Progenitor cell of endocrine pancreas (in vitro differentiated cells): ENCODE results near the gene YBX1. TPM values are rescaled to one million over a fixed set of nuclear protein-coding genes. Genes with fewer than 3 reads are reported as not detected.

Experiments
- DNase-seq: peaks from one replicate; pipeline ENCODE4 v3.0.0; 2021; ENCODE audit warnings: low spot score; ENCODE audit not compliant: unreplicated experiment
- H3K27ac Mint-ChIP-seq: 2 replicates; pipeline ENCODE4 v1.8.0; 2021; ENCODE audit warnings: mild to moderate bottlenecking, moderate library complexity, mixed read lengths
- H3K27me3 Mint-ChIP-seq: 2 replicates; pipeline ENCODE4 v1.8.0; 2021; ENCODE audit warnings: mixed read lengths
- H3K36me3 Mint-ChIP-seq: 2 replicates; pipeline ENCODE4 v1.8.0; 2022; ENCODE audit warnings: mixed read lengths; ENCODE audit not compliant: insufficient read depth
- H3K4me1 Mint-ChIP-seq: 2 replicates; pipeline ENCODE4 v1.8.0; 2021; ENCODE audit warnings: low read depth, mixed read lengths
- H3K4me3 Mint-ChIP-seq: 2 replicates; pipeline ENCODE4 v1.8.0; 2021; ENCODE audit warnings: low read depth, mild to moderate bottlenecking, moderate library complexity, mixed read lengths
- H3K9me3 Mint-ChIP-seq: 2 replicates; pipeline ENCODE4 v1.8.0; 2021; ENCODE audit warnings: low read depth, mixed read lengths
- CTCF ChIP-seq: fragments of 200-600 bp; sonication (generic); IDR thresholded peaks from one replicate; pipeline ENCODE4 v1.5.0; 2021; ENCODE audit warnings: antibody characterized with exemption, mild to moderate bottlenecking; ENCODE audit not compliant: unreplicated experiment
- total RNA-seq: library from RNA; stranded (reverse); gene quantifications from 2 replicates; pipeline ENCODE4 v1.2.1, GENCODE V29; 2021

Gene YBX1
- total RNA-seq, 1 donor from 2014 or later, result 588 TPM

- no peaks in the 10 kb centered on the region for H3K27me3 Mint-ChIP-seq
- H3K36me3 Mint-ChIP-seq, result no peaks in the 10 kb centered on the region
- H3K9me3 Mint-ChIP-seq, result no peaks in the 10 kb centered on the region
- DNase-seq, result no peak
- no peak overlapping the region for H3K4me3 Mint-ChIP-seq
- no peak for TF ChIP-seq CTCF
- no peak overlapping the region for H3K27ac Mint-ChIP-seq
- H3K4me1 Mint-ChIP-seq, result peaks cover 6% of the 10 kb centered on the region
Observed at GRCh38 chr1:42735056-42735455, 52.8 kb downstream of the YBX1 start.

GRCh38 chr1:42735477-42736105, 53.4 kb downstream of the YBX1 start:
- no peak overlapping the region for H3K4me3 Mint-ChIP-seq
- H3K27ac Mint-ChIP-seq, result no peak overlapping the region
- DNase-seq, result no peak
- no peak for TF ChIP-seq CTCF
- H3K4me1 Mint-ChIP-seq, result peaks cover 10% of the 10 kb centered on the region
- H3K36me3 Mint-ChIP-seq, result no peaks in the 10 kb centered on the region
- H3K27me3 Mint-ChIP-seq, result no peaks in the 10 kb centered on the region
- no peaks in the 10 kb centered on the region for H3K9me3 Mint-ChIP-seq

- H3K9me3 Mint-ChIP-seq, result no peaks in the 10 kb centered on the region
- no peaks in the 10 kb centered on the region for H3K27me3 Mint-ChIP-seq
- no peak overlapping the region for H3K27ac Mint-ChIP-seq
- H3K4me3 Mint-ChIP-seq, result no peak overlapping the region
- no peak for DNase-seq
- no peak for TF ChIP-seq CTCF
- no peaks in the 10 kb centered on the region for H3K36me3 Mint-ChIP-seq
- peaks cover 13% of the 10 kb centered on the region for H3K4me1 Mint-ChIP-seq
Observed at GRCh38 chr1:42736152-42736551, 53.9 kb downstream of the YBX1 start.

DNA sequence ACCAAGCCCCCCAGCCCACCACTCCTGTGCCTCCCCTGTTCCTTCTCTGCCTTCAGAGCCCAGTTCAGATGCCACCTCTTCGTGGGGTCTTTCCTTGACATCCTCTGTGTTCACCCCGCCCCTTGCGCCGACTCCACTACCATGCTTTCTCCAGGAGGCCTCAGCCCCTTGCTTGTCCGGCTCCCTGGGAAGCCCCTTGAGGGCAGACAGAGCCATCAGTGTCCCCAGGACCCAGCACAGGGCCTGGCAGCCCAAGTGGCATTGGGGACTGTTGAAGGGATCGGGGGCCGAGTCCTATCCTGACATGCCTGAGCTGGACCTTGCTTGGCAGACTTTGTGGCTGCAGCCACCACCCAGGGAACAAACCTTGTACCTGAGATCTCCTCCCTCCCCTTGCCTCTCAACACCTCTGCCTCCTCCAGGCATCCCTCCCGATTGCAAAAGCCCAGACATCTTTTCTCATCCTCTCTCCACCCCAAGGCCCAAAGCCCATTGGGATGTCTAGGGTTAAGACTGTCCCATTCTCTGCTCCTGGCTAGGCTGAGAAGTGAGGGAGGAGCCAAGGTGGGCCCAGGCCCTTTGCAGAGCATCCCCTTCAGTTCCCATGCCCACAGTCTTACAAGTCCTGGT, 54.5 kb downstream of the YBX1 start:
- Mint-ChIP-seq H3K27me3 (no peaks in the 10 kb centered on the region), H3K9me3 (no peaks in the 10 kb centered on the region), H3K36me3 (no peaks in the 10 kb centered on the region), H3K27ac (no peak overlapping the region), H3K4me3 (no peak overlapping the region), H3K4me1 (peaks cover 13% of the 10 kb centered on the region)
- no peak for DNase-seq
- TF ChIP-seq CTCF, result no peak

- Mint-ChIP-seq H3K27me3 (no peaks in the 10 kb centered on the region), H3K4me3 (no peak overlapping the region), H3K4me1 (peaks cover 13% of the 10 kb centered on the region), H3K27ac (no peak overlapping the region), H3K9me3 (no peaks in the 10 kb centered on the region), H3K36me3 (no peaks in the 10 kb centered on the region)
- no peak for DNase-seq
- TF ChIP-seq CTCF, result no peak
Observed at GRCh38 chr1:42737257-42737656, 55.0 kb downstream of the YBX1 start.
